ENCODE measurements around the gene RNF11.

RNF11 gene

GRCh38 chr1:51302270-51302669 lies 66.2 kb downstream of the RNF11 start:
- Mint-ChIP-seq H3K4me3 (no peak overlapping the region), H3K9me3 (no peaks in the 10 kb centered on the region), H3K4me1 (ENCODE audit: low read depth) (peaks cover 16% of the 10 kb centered on the region), H3K27ac (no peak overlapping the region), H3K36me3 (ENCODE audit: low read depth) (no peaks in the 10 kb centered on the region), H3K27me3 (ENCODE audit: low read depth) (no peaks in the 10 kb centered on the region)

- Mint-ChIP-seq H3K4me1 (ENCODE audit: low read depth) (peaks cover 12% of the 10 kb centered on the region), H3K4me3 (no peak overlapping the region), H3K9me3 (no peaks in the 10 kb centered on the region), H3K36me3 (ENCODE audit: low read depth) (no peaks in the 10 kb centered on the region), H3K27ac (no peak overlapping the region), H3K27me3 (ENCODE audit: low read depth) (no peaks in the 10 kb centered on the region)
These were observed 66.7 kb downstream of the RNF11 start for GRCh38 chr1:51302746-51303145.

GRCh38 chr1:51303315-51303714 lies 67.2 kb downstream of the RNF11 start:
- Mint-ChIP-seq H3K4me3 (no peak overlapping the region), H3K36me3 (ENCODE audit: low read depth) (no peaks in the 10 kb centered on the region), H3K9me3 (no peaks in the 10 kb centered on the region), H3K4me1 (ENCODE audit: low read depth) (peaks cover 8% of the 10 kb centered on the region), H3K27me3 (ENCODE audit: low read depth) (no peaks in the 10 kb centered on the region), H3K27ac (no peak overlapping the region)

GRCh38 chr1:51303751-51304251 lies 67.7 kb downstream of the RNF11 start:
- H3K36me3 Mint-ChIP-seq (ENCODE audit: low read depth), result no peaks in the 10 kb centered on the region
- H3K27me3 Mint-ChIP-seq (ENCODE audit: low read depth), result no peaks in the 10 kb centered on the region
- H3K9me3 Mint-ChIP-seq, result no peaks in the 10 kb centered on the region
- H3K27ac Mint-ChIP-seq, result no peak overlapping the region
- no peak overlapping the region for H3K4me3 Mint-ChIP-seq
- peaks cover 6% of the 10 kb centered on the region for H3K4me1 Mint-ChIP-seq (ENCODE audit: low read depth)

GRCh38 chr1:51304360-51304759 lies 68.3 kb downstream of the RNF11 start:
- Mint-ChIP-seq H3K36me3 (ENCODE audit: low read depth) (no peaks in the 10 kb centered on the region), H3K27me3 (ENCODE audit: low read depth) (no peaks in the 10 kb centered on the region), H3K4me3 (no peak overlapping the region), H3K9me3 (no peaks in the 10 kb centered on the region), H3K4me1 (ENCODE audit: low read depth) (peaks cover 6% of the 10 kb centered on the region), H3K27ac (no peak overlapping the region)

GRCh38 chr1:51305371-51305823 lies 69.3 kb downstream of the RNF11 start:
- Mint-ChIP-seq H3K4me1 (ENCODE audit: low read depth) (peaks cover 6% of the 10 kb centered on the region), H3K27ac (no peak overlapping the region), H3K36me3 (ENCODE audit: low read depth) (no peaks in the 10 kb centered on the region), H3K4me3 (no peak overlapping the region), H3K9me3 (no peaks in the 10 kb centered on the region), H3K27me3 (ENCODE audit: low read depth) (no peaks in the 10 kb centered on the region)

- Mint-ChIP-seq H3K27ac (no peak overlapping the region), H3K36me3 (ENCODE audit: low read depth) (no peaks in the 10 kb centered on the region), H3K9me3 (no peaks in the 10 kb centered on the region), H3K4me3 (no peak overlapping the region), H3K27me3 (ENCODE audit: low read depth) (no peaks in the 10 kb centered on the region), H3K4me1 (ENCODE audit: low read depth) (peaks cover 7% of the 10 kb centered on the region)
These were observed 70.9 kb downstream of the RNF11 start for GRCh38 chr1:51306950-51307349.

- Mint-ChIP-seq H3K27me3 (ENCODE audit: low read depth) (no peaks in the 10 kb centered on the region), H3K36me3 (ENCODE audit: low read depth) (no peaks in the 10 kb centered on the region), H3K9me3 (no peaks in the 10 kb centered on the region), H3K4me1 (ENCODE audit: low read depth) (peaks cover 6% of the 10 kb centered on the region), H3K27ac (no peak overlapping the region), H3K4me3 (no peak overlapping the region)
These were observed 72.6 kb downstream of the RNF11 start for GRCh38 chr1:51308636-51309035.

GRCh38 chr1:51309291-51309690 lies 73.2 kb downstream of the RNF11 start:
- H3K27ac Mint-ChIP-seq, result no peak overlapping the region
- H3K9me3 Mint-ChIP-seq, result no peaks in the 10 kb centered on the region
- no peak overlapping the region for H3K4me3 Mint-ChIP-seq
- H3K27me3 Mint-ChIP-seq (ENCODE audit: low read depth), result no peaks in the 10 kb centered on the region
- H3K36me3 Mint-ChIP-seq (ENCODE audit: low read depth), result no peaks in the 10 kb centered on the region
- peaks cover 11% of the 10 kb centered on the region for H3K4me1 Mint-ChIP-seq (ENCODE audit: low read depth)

- H3K9me3 Mint-ChIP-seq, result no peaks in the 10 kb centered on the region
- H3K4me3 Mint-ChIP-seq, result no peak overlapping the region
- H3K27me3 Mint-ChIP-seq (ENCODE audit: low read depth), result no peaks in the 10 kb centered on the region
- no peaks in the 10 kb centered on the region for H3K36me3 Mint-ChIP-seq (ENCODE audit: low read depth)
- peaks cover 12% of the 10 kb centered on the region for H3K4me1 Mint-ChIP-seq (ENCODE audit: low read depth)
- H3K27ac Mint-ChIP-seq, result no peak overlapping the region
These were observed 75.0 kb downstream of the RNF11 start for GRCh38 chr1:51310871-51311613.

- no peaks in the 10 kb centered on the region for H3K9me3 Mint-ChIP-seq
- no peaks in the 10 kb centered on the region for H3K27me3 Mint-ChIP-seq (ENCODE audit: low read depth)
- H3K4me3 Mint-ChIP-seq, result no peak overlapping the region
- peaks cover 15% of the 10 kb centered on the region for H3K4me1 Mint-ChIP-seq (ENCODE audit: low read depth)
- no peaks in the 10 kb centered on the region for H3K36me3 Mint-ChIP-seq (ENCODE audit: low read depth)
- no peak overlapping the region for H3K27ac Mint-ChIP-seq
These were observed 75.8 kb downstream of the RNF11 start for GRCh38 chr1:51311826-51312225.

GRCh38 chr1:51312718-51313117 lies 76.6 kb downstream of the RNF11 start:
- Mint-ChIP-seq H3K27me3 (ENCODE audit: low read depth) (no peaks in the 10 kb centered on the region), H3K36me3 (ENCODE audit: low read depth) (no peaks in the 10 kb centered on the region), H3K27ac (no peak overlapping the region), H3K9me3 (no peaks in the 10 kb centered on the region), H3K4me1 (ENCODE audit: low read depth) (peaks cover 15% of the 10 kb centered on the region), H3K4me3 (no peak overlapping the region)

GRCh38 chr1:51313268-51313852 lies 77.3 kb downstream of the RNF11 start:
- Mint-ChIP-seq H3K27me3 (ENCODE audit: low read depth) (no peaks in the 10 kb centered on the region), H3K9me3 (no peaks in the 10 kb centered on the region), H3K4me1 (ENCODE audit: low read depth) (peaks cover 15% of the 10 kb centered on the region), H3K27ac (no peak overlapping the region), H3K4me3 (no peak overlapping the region), H3K36me3 (ENCODE audit: low read depth) (no peaks in the 10 kb centered on the region)

GRCh38 chr1:51313961-51314777 lies 78.1 kb downstream of the RNF11 start:
- Mint-ChIP-seq H3K36me3 (ENCODE audit: low read depth) (no peaks in the 10 kb centered on the region), H3K9me3 (no peaks in the 10 kb centered on the region), H3K27me3 (ENCODE audit: low read depth) (no peaks in the 10 kb centered on the region), H3K4me3 (no peak overlapping the region), H3K27ac (no peak overlapping the region), H3K4me1 (ENCODE audit: low read depth) (peaks cover 15% of the 10 kb centered on the region)

- Mint-ChIP-seq H3K4me3 (no peak overlapping the region), H3K27ac (no peak overlapping the region), H3K36me3 (ENCODE audit: low read depth) (no peaks in the 10 kb centered on the region), H3K27me3 (ENCODE audit: low read depth) (peaks cover 2% of the 10 kb centered on the region), H3K4me1 (ENCODE audit: low read depth) (peaks cover 15% of the 10 kb centered on the region), H3K9me3 (no peaks in the 10 kb centered on the region)
These were observed 78.9 kb downstream of the RNF11 start for GRCh38 chr1:51314974-51315373.

Data from T-helper 1 cell treated with Interleukin-12 subunit alpha and Interleukin-12 subunit beta and Interleukin-4 antibody, amounts not matched to agents 30 μg/mL and 1 μg/mL, for 36 hours (primary cell).